B cell (primary cell): ENCODE measurements around the gene TRIM56.
"Not testable (repeated sequence)": the region's sequence is repeated elsewhere in the genome, so short reads cannot be mapped to it uniquely, and the experiment has no call there.

ENCODE experiments used
- CTCF ChIP-seq: fragments of 200-600 bp; IDR thresholded peaks from one replicate; pipeline ENCODE4 v1.8.0; 2022; ENCODE audit warnings: antibody characterized with exemption, mild to moderate bottlenecking
- EZH2 ChIP-seq: IDR thresholded peaks from 2 replicates; pipeline ENCODE4 v1.6.1; 2012; ENCODE audit warnings: borderline replicate concordance, low read depth, mild to moderate bottlenecking, moderate library complexity, low read length; ENCODE audit not compliant: insufficient read depth, poor library complexity, severe bottlenecking

DNA sequence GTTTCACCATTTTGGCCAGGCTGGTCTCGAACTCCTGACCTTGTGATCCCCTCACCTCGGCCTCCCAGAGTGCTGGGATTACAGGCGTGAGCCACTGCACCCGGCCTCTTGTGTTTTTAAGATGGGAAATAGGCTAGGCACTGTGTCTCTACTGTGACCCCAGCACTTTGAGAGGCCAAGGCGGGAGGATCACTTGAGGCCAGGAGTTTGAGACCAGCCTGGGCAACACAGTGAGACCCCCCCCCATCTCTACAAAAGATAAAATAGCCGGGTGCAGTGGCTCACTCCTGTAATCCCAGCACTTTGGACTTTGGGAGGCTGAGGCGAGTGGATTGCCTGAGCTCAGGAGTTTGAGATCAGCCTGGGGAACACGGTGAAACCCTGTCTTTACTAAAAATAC is 9.1 kb upstream of the TRIM56 start:
- not testable (repeated sequence) for TF ChIP-seq CTCF, EZH2
